Activated CD8-positive, alpha-beta T cell treated with anti-CD3 and anti-CD28 coated beads for 36 hours (primary cell): ENCODE results near the gene SLC9A5. TPM values are rescaled to one million over a fixed set of nuclear protein-coding genes. Genes with fewer than 3 reads are reported as not detected.

Experiments
- ATAC-seq: fragments of 200-7000 bp; cut with Tn5 transposase; one replicate; pipeline ENCODE4 v1.10.0; 2021; ENCODE audit warnings: mild to moderate bottlenecking, moderate library complexity
- CTCF ChIA-PET: fragments of 350-600 bp; sonication (Branson Sonifier 250); formaldehyde crosslinking; loops from one replicate; lab custom pipeline; 2021; ENCODE audit warnings: antibody characterized with exemption; lab: Charles Lee
- POLR2A ChIA-PET: fragments of 350-600 bp; sonication (Branson Sonifier 250); formaldehyde crosslinking; loops from one replicate; lab custom pipeline; 2021; ENCODE audit warnings: antibody characterized with exemption; lab: Charles Lee
- DNase-seq: peaks from one replicate; pipeline ENCODE4 v3.0.0-alpha.2; 2020
- H3K27ac Mint-ChIP-seq: one replicate; pipeline ENCODE4 v1.8.0; 2021; ENCODE audit warnings: mild to moderate bottlenecking, mixed read lengths
- H3K27me3 Mint-ChIP-seq: one replicate; pipeline ENCODE4 v1.8.0; 2021; ENCODE audit warnings: mixed read lengths
- H3K36me3 Mint-ChIP-seq: one replicate; pipeline ENCODE4 v1.8.0; 2021; ENCODE audit warnings: low read depth, mixed read lengths
- H3K4me1 Mint-ChIP-seq: one replicate; pipeline ENCODE4 v1.8.0; 2021; ENCODE audit warnings: low read depth, mixed read lengths
- H3K4me3 Mint-ChIP-seq: one replicate; pipeline ENCODE4 v1.8.0; 2021; ENCODE audit warnings: mild to moderate bottlenecking, moderate library complexity, mixed read lengths
- H3K9me3 Mint-ChIP-seq: one replicate; pipeline ENCODE4 v1.8.0; 2021; ENCODE audit warnings: mixed read lengths
- intact Hi-C: fragments of 100-400 bp; cut with micrococcal nuclease; formaldehyde crosslinking; loops from one replicate; pipeline ENCODE4 v1.10.0; 2022
- total RNA-seq, 2 experiments: library from RNA; stranded (reverse); gene quantifications; one replicate each; pipeline ENCODE4 v1.2.3, GENCODE V29; 2021
- TF ChIP-seq, protein P1 (sequence below): fragments of 200-600 bp; IDR thresholded peaks from one replicate; pipeline ENCODE4 v1.8.0; 2022; ENCODE audit warnings: antibody characterized with exemption, mild to moderate bottlenecking

Gene SLC9A5
- total RNA-seq, 2 experiments from 2014 or later = 7.7 to 8.1 TPM

DNA sequence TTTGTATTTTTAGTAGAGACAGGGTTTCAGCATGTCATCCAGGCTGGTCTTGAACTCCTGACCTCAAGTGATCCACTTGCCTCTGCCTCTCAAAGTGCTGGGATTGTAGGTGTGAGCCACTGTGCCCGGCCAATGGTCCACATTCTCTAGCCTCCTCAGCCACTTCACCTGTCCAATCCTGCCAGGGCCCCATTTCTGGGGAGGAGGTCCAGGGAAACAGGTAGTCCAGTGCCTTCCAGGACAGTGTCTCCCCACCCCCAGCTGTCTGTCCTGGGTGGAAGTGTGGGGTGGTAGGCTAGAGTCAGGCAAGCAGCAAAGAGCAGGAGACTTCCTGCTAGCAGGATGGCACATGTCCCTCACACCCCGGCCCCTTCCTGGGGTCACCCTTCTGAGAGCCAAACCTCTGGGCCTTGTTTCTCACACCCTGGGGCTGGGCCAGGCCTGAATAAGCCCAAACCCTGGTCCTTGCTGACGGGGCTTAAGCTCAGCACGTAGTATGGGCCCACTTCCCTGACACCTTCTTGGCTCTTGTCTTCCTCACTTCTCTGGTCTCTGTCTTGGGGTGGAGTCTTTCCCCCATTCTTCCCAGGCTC is 6.5 kb upstream of the SLC9A5 start:
- DNase-seq = no peak
- ChIA-PET CTCF (interaction anchor here (1.0 to 1.4 kb wide), 2 partner anchors 15 to 57 kb away, joined by 3 to 8 read pairs; partner anchors contain the start of gene TMEM208), POLR2A (interaction anchor here (1.2 to 10.0 kb wide), 2 partner anchors 12 to 48 kb away, joined by 3 to 123 read pairs; partner anchors contain the start of gene TMEM208)
- ATAC-seq = no peak
- intact Hi-C loops = no loop called here
- Mint-ChIP-seq H3K36me3 (peaks cover 13% of the 10 kb centered on the region), H3K4me1 (peaks cover 33% of the 10 kb centered on the region), H3K9me3 (no peaks in the 10 kb centered on the region), H3K27ac (peak overlapping the region; percentile 55), H3K4me3 (no peak overlapping the region), H3K27me3 (no peaks in the 10 kb centered on the region)
- TF ChIP-seq, protein P1, sequence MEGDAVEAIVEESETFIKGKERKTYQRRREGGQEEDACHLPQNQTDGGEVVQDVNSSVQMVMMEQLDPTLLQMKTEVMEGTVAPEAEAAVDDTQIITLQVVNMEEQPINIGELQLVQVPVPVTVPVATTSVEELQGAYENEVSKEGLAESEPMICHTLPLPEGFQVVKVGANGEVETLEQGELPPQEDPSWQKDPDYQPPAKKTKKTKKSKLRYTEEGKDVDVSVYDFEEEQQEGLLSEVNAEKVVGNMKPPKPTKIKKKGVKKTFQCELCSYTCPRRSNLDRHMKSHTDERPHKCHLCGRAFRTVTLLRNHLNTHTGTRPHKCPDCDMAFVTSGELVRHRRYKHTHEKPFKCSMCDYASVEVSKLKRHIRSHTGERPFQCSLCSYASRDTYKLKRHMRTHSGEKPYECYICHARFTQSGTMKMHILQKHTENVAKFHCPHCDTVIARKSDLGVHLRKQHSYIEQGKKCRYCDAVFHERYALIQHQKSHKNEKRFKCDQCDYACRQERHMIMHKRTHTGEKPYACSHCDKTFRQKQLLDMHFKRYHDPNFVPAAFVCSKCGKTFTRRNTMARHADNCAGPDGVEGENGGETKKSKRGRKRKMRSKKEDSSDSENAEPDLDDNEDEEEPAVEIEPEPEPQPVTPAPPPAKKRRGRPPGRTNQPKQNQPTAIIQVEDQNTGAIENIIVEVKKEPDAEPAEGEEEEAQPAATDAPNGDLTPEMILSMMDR = no peak

DNA sequence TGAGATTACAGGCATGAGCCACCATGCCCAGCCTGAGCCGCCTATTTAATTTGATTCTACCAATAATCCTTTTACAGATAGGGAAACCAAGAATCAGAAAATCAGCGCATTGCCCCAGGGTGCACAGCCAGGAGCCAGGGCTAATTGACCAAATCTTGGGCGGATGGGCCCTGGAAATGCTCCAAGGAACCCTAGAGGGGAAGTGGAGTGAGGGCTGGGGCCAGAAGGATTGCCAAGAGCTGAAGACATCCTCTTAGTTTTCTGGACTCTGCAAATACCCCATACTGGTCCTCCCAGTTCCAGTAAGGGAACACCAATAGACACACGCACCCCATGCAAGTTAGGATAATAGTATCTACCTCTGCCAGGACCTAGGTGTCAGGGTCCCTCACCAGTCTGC is 5.3 kb upstream of the SLC9A5 start:
- Mint-ChIP-seq H3K27ac (peak overlapping the region; percentile 87), H3K27me3 (no peaks in the 10 kb centered on the region), H3K4me1 (peaks cover 42% of the 10 kb centered on the region), H3K4me3 (no peak overlapping the region), H3K36me3 (peaks cover 2% of the 10 kb centered on the region), H3K9me3 (no peaks in the 10 kb centered on the region)
- intact Hi-C loops = no loop called here
- POLR2A ChIA-PET = interaction anchor here (1.2 to 10.0 kb wide), 5 partner anchors 13 to 56 kb away, joined by 3 to 123 read pairs (median 4); partner anchors contain the start of gene TMEM208
- ATAC-seq (no peak), DNase-seq (no peak)
- TF ChIP-seq, protein P1 = no peak
- CTCF ChIA-PET = interaction anchor here (0.9 to 2.6 kb wide), 4 partner anchors 17 to 68 kb away, joined by 3 to 13 read pairs (median 3); partner anchors contain the start of gene TMEM208

DNA sequence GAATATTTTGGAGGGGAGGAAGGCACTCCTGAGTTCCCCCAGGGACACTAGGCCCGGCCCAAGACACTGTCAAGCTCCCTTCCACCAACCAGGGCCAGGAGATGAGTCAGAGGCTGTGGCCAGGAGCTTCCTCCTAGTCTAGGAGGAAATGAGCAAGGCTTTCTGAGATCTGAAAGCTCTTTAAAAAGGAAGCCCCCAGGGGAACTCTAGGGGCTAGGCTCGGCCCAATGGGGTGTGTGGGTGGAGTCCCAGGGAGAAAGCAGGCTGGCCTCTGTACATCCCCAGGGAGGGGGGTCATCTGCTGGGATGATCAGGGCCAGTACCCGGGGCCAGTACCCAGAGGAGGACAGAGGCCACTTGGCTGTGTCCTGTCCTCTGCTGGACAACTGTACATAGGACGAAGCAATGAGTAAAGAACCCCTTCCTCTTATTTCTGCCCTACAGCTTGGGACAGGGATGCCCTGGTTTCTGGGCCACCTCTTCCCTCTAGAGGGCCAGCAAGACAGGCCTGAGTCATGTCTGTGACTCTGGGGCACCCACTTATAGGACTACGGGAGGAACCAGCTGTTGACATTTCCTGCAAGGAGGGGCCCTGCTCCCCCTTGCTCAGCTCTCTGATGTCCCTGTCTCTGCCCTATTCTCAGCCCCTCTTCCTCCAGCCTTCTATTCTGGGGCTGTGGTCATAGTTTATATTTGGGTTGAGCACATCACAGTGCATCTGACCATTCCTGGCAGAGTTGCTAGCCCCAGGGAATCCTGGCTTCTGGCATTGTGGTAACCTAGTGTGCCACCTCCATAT is 4.2 kb upstream of the SLC9A5 start:
- POLR2A ChIA-PET = interaction anchor here (0.6 to 10.0 kb wide), 7 partner anchors 14 to 84 kb away, joined by 3 to 123 read pairs (median 4); partner anchors contain the start of gene TMEM208
- intact Hi-C loops = loop anchor here (2.0 kb wide), 1 partner anchor 52 kb away; the partner anchor contains the start of gene E2F4
- TF ChIP-seq, protein P1 = no peak
- ATAC-seq = peak; percentile 64
- no peaks in the 10 kb centered on the region for H3K27me3 Mint-ChIP-seq
- no peaks in the 10 kb centered on the region for H3K9me3 Mint-ChIP-seq
- peak overlapping the region; percentile 89 for H3K4me3 Mint-ChIP-seq
- H3K27ac Mint-ChIP-seq = peak overlapping the region; percentile 87
- peaks cover 2% of the 10 kb centered on the region for H3K36me3 Mint-ChIP-seq
- H3K4me1 Mint-ChIP-seq = peaks cover 46% of the 10 kb centered on the region
- DNase-seq = peak; percentile 95
- CTCF ChIA-PET = interaction anchor here (0.6 to 2.6 kb wide), 17 partner anchors 15 to 318 kb away, joined by 3 to 13 read pairs (median 4); partner anchors contain the start of genes ATP6V0D1, CTCF, PLEKHG4 and TMEM208

DNA sequence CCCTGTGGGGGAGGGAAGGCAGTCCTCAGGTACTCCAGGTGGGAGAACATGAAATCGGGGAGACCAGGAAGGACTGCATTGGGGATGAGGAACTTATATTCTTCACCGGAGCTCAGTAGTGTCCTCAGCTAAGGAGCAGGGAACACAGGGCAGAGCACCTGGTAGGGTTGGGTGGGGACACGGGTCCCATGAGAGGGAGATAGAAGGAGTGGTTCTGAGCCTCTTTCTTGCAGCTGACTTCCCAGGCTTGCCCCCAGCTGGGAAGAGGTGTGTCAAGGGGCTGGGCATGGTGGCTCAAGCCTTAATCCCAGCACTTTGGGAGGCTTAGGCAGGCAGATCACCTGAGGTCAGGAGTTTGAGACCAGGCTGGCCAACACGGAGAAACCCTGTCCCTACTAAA is 3.6 kb upstream of the SLC9A5 start:
- Mint-ChIP-seq H3K36me3 (peaks cover 2% of the 10 kb centered on the region), H3K27me3 (no peaks in the 10 kb centered on the region), H3K9me3 (no peaks in the 10 kb centered on the region), H3K4me1 (peaks cover 52% of the 10 kb centered on the region), H3K27ac (peak overlapping the region; percentile 87), H3K4me3 (peak overlapping the region; percentile 89)
- CTCF ChIA-PET = interaction anchor here (1.0 to 2.6 kb wide), 8 partner anchors 18 to 236 kb away, joined by 3 to 13 read pairs (median 4); partner anchors contain the start of genes ATP6V0D1, PLEKHG4 and TMEM208
- DNase-seq = no peak
- intact Hi-C loops = loop anchor here (2.0 kb wide), 1 partner anchor 52 kb away; the partner anchor contains the start of gene E2F4
- no peak for ATAC-seq
- TF ChIP-seq, protein P1 = no peak
- POLR2A ChIA-PET = interaction anchor here (0.6 to 10.0 kb wide), 6 partner anchors 15 to 83 kb away, joined by 3 to 123 read pairs (median 4); partner anchors contain the start of gene TMEM208
